Measurements from ENCODE around the gene DPEP3. TPM values are rescaled to one million over a fixed set of nuclear protein-coding genes. Genes with fewer than 3 reads are reported as not detected.
A peak's percentile ranks its signal among the peaks of the same experiment; 100 is the strongest.

The DPEP3 gene
- total RNA-seq, 1 experiment from 2014 or later, result not detected

- Histone ChIP-seq H3K9me2 (replicated peaks; ENCODE audit: low read length) (no peaks in the 10 kb centered on the region), H3K9me3 (ENCODE audit: low read length) (no peaks in the 10 kb centered on the region), H3K27me3 (ENCODE audit: low read length) (no peaks in the 10 kb centered on the region), H3K79me2 (ENCODE audit: low read length) (no peaks in the 10 kb centered on the region), H3K4me1 (ENCODE audit: insufficient read depth, low read length) (no peaks in the 10 kb centered on the region), H3K9ac (ENCODE audit: low read length) (no peak overlapping the region), H3K27ac (ENCODE audit: low read length) (no peak overlapping the region), H3K4me2 (ENCODE audit: low read length) (no peak overlapping the region), H3K36me3 (ENCODE audit: low read depth, low read length) (no peaks in the 10 kb centered on the region; the same call in 1 of the 2 replicates), H4K20me1 (ENCODE audit: low read length) (no peaks in the 10 kb centered on the region), H3F3A (ENCODE audit: low read length, unreplicated experiment) (no peaks in the 10 kb centered on the region), H2AFZ (ENCODE audit: low read length) (no peak overlapping the region), H3K4me3 (ENCODE audit: low read length) (no peak overlapping the region)
- ChIA-PET POLR2A (ENCODE audit: unreplicated experiment) (no interaction called here), CTCF (no interaction called here)
- intact Hi-C loops (cut with micrococcal nuclease), result no loop called here
- TF ChIP-seq EZH2phosphoT487 (IDR thresholded peaks at IDR 0.05; ENCODE audit: borderline replicate concordance, low read length) (no peak), EZH2 (IDR thresholded peaks at IDR 0.05; ENCODE audit: low read length, unreplicated experiment) (no peak)
- TF ChIP-seq, protein P1, sequence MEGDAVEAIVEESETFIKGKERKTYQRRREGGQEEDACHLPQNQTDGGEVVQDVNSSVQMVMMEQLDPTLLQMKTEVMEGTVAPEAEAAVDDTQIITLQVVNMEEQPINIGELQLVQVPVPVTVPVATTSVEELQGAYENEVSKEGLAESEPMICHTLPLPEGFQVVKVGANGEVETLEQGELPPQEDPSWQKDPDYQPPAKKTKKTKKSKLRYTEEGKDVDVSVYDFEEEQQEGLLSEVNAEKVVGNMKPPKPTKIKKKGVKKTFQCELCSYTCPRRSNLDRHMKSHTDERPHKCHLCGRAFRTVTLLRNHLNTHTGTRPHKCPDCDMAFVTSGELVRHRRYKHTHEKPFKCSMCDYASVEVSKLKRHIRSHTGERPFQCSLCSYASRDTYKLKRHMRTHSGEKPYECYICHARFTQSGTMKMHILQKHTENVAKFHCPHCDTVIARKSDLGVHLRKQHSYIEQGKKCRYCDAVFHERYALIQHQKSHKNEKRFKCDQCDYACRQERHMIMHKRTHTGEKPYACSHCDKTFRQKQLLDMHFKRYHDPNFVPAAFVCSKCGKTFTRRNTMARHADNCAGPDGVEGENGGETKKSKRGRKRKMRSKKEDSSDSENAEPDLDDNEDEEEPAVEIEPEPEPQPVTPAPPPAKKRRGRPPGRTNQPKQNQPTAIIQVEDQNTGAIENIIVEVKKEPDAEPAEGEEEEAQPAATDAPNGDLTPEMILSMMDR (conservative IDR thresholded peaks at IDR 0.05; ENCODE audit: low read depth, low read length), result no peak
- ATAC-seq (no peak), DNase-seq (no peak)
- BruUV-seq (replicated peaks), result no TSS peak
Measured at GRCh38 chr16:67945392-67945933, 34.8 kb downstream of the DPEP3 start.

DNA sequence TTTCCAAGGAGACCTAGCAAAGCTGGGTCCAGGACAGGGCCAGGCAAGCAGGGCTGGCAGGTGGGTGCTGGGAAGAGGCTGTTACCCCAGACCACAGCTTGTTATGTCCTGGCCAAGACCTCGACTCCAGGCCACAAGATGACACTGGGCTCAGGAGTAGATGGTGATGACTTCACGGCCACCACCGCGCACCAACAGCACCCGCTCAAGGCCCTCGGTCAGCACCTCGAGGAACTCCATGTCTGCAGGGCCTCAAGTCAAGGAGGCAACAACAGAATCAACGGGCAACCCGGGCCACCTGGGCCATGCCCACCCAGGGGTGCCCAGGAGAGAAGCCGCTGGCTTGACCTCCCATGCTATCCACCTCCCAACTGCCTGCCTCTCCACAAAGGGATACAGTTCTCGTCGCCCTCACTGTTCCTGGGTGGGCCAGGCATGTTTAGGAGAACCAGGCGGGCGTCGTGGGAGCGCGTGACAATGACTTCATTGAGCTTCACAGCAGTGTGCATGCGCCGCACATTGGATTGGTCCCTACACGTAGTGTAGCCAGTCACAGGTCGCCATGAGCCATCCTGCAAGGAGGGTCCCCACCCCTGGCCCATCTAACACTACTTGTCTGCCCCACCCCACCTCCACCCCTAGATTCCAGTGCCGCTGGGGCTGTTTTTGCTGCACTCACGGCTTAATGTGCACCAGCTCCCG is 35.5 kb downstream of the DPEP3 start:
- ChIA-PET CTCF (no interaction called here), POLR2A (ENCODE audit: unreplicated experiment) (no interaction called here)
- intact Hi-C loops (cut with micrococcal nuclease), result no loop called here
- no peak overlapping the region for H3K4me2 ChIP-seq (ENCODE audit: low read length)
- no peak overlapping the region for H3K4me3 ChIP-seq (ENCODE audit: low read length)
- no peaks in the 10 kb centered on the region for H3K4me1 ChIP-seq (ENCODE audit: insufficient read depth, low read length)
- H3F3A ChIP-seq (ENCODE audit: low read length, unreplicated experiment), result no peaks in the 10 kb centered on the region
- no peak overlapping the region for H3K9ac ChIP-seq (ENCODE audit: low read length)
- H2AFZ ChIP-seq (ENCODE audit: low read length), result no peak overlapping the region
- no peak overlapping the region for H3K27ac ChIP-seq (ENCODE audit: low read length)
- TF ChIP-seq EZH2phosphoT487 (IDR thresholded peaks at IDR 0.05; ENCODE audit: borderline replicate concordance, low read length), result no peak
- TF ChIP-seq, protein P1 (conservative IDR thresholded peaks at IDR 0.05; ENCODE audit: low read depth, low read length), result no peak
- TF ChIP-seq EZH2 (IDR thresholded peaks at IDR 0.05; ENCODE audit: low read length, unreplicated experiment), result no peak
- H3K27me3 ChIP-seq (ENCODE audit: low read length), result no peaks in the 10 kb centered on the region
- TSS peak; percentile 9 for BruUV-seq (replicated peaks)
- H3K9me3 ChIP-seq (ENCODE audit: low read length), result no peaks in the 10 kb centered on the region
- no peaks in the 10 kb centered on the region for H3K79me2 ChIP-seq (ENCODE audit: low read length)
- H3K9me2 ChIP-seq (replicated peaks; ENCODE audit: low read length), result no peaks in the 10 kb centered on the region
- no peak for ATAC-seq
- no peak for DNase-seq
- H3K36me3 ChIP-seq (ENCODE audit: low read depth, low read length), result no peaks in the 10 kb centered on the region
- H4K20me1 ChIP-seq (ENCODE audit: low read length), result no peaks in the 10 kb centered on the region
